ENCODE results near the gene RAB7B. TPM values are rescaled to one million over a fixed set of nuclear protein-coding genes. Genes with fewer than 3 reads are reported as not detected.

The RAB7B gene
- total RNA-seq, 1 donor from 2014 or later = not detected

DNA sequence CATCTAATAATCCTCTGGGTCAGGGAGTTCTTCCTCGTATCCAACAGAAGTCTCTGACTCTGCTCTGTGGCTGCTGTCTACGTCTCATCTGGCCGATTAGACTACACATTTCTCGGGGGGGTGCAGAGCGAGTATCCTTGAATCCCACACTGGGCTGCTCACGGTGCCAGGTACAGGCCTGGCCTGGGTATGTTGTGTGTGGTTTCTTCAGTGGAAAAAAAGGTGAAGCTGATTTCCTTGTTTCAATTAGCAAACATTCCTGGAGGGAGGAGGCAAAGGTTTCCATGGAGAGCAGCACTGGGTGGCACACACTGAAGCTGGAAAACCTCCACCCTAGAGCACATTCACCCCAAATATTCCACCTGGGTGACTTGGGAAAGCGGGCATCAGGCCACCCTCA lies 2.0 kb upstream of the RAB7B start:
- DNase-seq (ENCODE audit: low read depth) = no peak
- TF ChIP-seq, protein P1, sequence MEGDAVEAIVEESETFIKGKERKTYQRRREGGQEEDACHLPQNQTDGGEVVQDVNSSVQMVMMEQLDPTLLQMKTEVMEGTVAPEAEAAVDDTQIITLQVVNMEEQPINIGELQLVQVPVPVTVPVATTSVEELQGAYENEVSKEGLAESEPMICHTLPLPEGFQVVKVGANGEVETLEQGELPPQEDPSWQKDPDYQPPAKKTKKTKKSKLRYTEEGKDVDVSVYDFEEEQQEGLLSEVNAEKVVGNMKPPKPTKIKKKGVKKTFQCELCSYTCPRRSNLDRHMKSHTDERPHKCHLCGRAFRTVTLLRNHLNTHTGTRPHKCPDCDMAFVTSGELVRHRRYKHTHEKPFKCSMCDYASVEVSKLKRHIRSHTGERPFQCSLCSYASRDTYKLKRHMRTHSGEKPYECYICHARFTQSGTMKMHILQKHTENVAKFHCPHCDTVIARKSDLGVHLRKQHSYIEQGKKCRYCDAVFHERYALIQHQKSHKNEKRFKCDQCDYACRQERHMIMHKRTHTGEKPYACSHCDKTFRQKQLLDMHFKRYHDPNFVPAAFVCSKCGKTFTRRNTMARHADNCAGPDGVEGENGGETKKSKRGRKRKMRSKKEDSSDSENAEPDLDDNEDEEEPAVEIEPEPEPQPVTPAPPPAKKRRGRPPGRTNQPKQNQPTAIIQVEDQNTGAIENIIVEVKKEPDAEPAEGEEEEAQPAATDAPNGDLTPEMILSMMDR (conservative IDR thresholded peaks at IDR 0.05; ENCODE audit: low read depth, low read length) = no peak
- H3K4me3 ChIP-seq (ENCODE audit: low read depth, low read length) = no peak overlapping the region

DNA sequence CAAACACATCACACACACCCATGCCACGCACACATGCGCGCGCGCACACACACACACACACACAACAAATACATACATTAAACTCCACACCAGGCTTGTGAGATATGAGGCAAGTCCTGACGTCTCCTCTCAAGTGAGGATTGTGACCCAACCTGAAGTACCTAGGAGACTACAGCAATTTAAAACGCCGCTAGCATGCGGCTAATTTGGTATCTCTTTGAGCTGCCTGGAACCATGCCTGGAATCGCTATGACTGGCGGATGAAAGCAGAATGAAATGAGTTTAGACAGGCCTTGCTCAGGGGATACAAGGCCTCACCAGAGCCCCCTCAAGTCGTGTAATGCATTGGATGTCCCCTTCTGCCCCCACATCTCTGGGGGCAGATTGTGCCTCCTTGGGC lies 1.6 kb upstream of the RAB7B start:
- TF ChIP-seq, protein P1 (conservative IDR thresholded peaks at IDR 0.05; ENCODE audit: low read depth, low read length) = no peak
- H3K4me3 ChIP-seq (ENCODE audit: low read depth, low read length) = no peak overlapping the region
- no peak for DNase-seq (ENCODE audit: low read depth)

DNA sequence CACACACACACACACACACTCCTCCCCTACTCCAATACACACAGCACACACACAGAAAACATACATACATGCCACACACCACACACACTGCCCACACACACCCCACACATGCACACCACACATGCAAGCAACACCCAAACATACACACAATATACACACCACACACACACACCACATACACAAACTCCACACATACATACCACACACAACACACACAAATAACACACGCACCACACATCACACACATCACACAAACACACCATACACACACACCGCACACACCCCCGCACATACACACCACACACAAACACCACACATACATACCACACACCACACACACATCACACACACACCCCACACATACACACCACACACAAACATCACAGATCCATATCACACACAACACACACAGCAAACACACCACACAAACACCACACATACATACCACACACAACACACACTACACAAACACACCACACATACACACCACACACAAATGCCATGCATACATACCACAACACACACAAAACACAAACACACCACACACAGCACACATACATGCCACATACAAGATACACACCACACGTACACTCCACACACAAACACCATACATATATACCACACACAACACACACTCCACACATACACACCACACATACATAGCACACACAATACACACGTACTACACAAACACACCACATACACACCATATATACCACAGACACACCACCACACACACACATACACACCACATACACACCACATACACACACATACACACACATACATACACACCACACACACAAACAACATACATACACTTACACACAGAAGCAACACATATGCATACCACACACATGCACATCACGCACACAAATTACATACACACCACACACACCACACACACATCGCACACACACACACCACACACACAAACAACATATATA lies 932 bp upstream of the RAB7B start:
- no peak overlapping the region for H3K4me3 ChIP-seq (ENCODE audit: low read depth, low read length)
- DNase-seq (ENCODE audit: low read depth) = no peak
- TF ChIP-seq, protein P1 (conservative IDR thresholded peaks at IDR 0.05; ENCODE audit: low read depth, low read length) = no peak

DNA sequence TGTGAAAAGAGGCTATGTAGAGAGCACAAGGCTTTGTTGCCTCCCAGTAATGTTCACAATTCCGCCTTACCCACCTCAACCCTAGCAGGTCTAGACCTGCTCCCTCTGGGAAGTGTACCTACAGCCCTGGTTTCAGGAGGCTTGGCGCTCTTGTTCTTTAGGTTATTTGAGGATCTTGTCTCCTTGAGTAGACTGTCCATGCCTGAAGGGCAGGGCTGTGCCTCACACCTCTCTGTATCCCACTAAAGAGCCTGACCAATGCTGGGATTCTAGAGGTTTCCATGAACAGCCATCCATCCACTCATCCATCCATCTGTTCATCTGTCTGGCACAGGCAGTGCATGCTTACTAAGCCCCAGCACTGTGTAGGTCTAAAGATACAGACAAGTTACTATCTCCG lies 1.0 kb downstream of the RAB7B start:
- no peak for DNase-seq (ENCODE audit: low read depth)
- no peak overlapping the region for H3K4me3 ChIP-seq (ENCODE audit: low read depth, low read length)
- TF ChIP-seq, protein P1 (conservative IDR thresholded peaks at IDR 0.05; ENCODE audit: low read depth, low read length) = no peak

DNA sequence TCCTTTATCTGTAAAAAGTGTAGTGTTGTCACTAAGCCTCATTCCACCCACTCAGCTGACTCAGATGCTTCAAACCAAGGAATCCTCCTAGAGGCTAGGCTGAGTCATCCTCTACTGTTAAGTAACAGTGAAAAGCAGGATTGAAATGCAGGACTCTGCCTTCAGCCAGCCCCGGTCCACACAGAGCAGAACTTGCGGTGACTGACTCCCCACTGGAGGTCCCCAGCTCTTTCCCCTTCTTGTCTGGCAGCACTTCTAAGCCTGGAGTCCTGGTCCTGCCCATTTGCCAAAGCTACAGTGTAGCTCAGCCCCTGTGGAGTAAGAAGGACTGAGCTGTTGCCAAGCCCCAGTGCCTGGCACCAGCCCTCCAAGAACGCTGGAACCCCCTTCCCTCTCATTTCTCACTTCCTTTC lies 1.7 kb downstream of the RAB7B start:
- TF ChIP-seq, protein P1 (conservative IDR thresholded peaks at IDR 0.05; ENCODE audit: low read depth, low read length) = no peak
- peak; percentile 76 for DNase-seq (ENCODE audit: low read depth)
- no peak overlapping the region for H3K4me3 ChIP-seq (ENCODE audit: low read depth, low read length)

DNA sequence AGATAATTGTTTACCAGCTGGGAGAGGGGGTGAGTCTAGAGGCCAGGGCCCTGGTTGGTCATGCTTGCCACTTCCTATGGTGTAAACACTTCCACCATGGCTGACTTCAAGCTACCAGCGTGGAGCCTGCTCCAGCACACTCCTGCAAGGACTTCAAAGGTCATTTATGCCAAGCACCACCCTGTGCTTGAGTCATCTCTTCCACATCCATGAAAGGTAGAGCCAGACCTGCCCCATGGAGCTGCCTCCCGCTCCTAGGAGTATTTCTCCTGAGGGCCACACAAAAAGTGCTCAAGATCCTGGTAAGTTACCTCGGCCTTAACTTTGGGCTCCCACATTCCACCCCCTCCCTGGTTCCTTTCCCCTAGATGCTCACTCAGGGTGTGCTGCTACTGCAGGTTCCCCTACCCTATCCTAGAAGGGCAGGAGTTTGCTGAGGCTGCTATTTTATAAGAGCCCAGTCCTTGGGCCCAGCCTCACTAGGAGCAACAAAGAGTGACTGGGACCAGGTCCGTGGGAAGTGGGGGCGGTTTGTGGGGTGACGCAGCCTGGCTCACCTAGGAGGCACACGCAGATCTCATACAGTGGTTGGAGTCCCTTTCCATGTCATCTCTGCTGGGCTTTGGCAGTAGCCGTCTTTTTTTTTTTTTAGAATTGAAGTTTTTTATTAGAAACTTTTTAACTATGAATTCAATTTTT lies 2.4 kb downstream of the RAB7B start:
- H3K4me3 ChIP-seq (ENCODE audit: low read depth, low read length) = no peak overlapping the region
- TF ChIP-seq, protein P1 (conservative IDR thresholded peaks at IDR 0.05; ENCODE audit: low read depth, low read length) = no peak
- no peak for DNase-seq (ENCODE audit: low read depth)

All from epithelial cell of proximal tubule (primary cell).